HepG2 (cell line): ENCODE results near the gene PSD4.

Experiments
- EZH2 ChIP-seq: conservative IDR thresholded peaks from 2 replicates; pipeline ENCODE4 v1.6.1; 2012; ENCODE audit warnings: mild to moderate bottlenecking, low read depth, low read length, moderate library complexity
- NRL ChIP-seq: sonication (generic); formaldehyde crosslinking; IDR thresholded peaks from 2 replicates; pipeline ENCODE4 v1.5.0; 2020; ENCODE audit warnings: missing genetic modification reagents, mild to moderate bottlenecking, moderate library complexity, borderline replicate concordance
- POLR2A ChIP-seq, 2 experiments: IDR thresholded peaks; 2 replicates each; pipeline ENCODE4 v1.6.1; 2011; ENCODE audit warnings: low read depth in 2 of 2, low read length in 2 of 2, mild to moderate bottlenecking in 1 of 2, moderate library complexity in 1 of 2; ENCODE audit not compliant: insufficient read depth in 1 of 2
- ZNF570 ChIP-seq: sonication (generic); formaldehyde crosslinking; IDR thresholded peaks from 2 replicates; pipeline ENCODE4 v1.4.0; 2020; ENCODE audit warnings: mild to moderate bottlenecking, missing genetic modification reagents, borderline replicate concordance
- ZSCAN9 ChIP-seq: IDR thresholded peaks from 2 replicates; pipeline ENCODE4 v1.6.1; 2016; ENCODE audit warnings: borderline replicate concordance

DNA sequence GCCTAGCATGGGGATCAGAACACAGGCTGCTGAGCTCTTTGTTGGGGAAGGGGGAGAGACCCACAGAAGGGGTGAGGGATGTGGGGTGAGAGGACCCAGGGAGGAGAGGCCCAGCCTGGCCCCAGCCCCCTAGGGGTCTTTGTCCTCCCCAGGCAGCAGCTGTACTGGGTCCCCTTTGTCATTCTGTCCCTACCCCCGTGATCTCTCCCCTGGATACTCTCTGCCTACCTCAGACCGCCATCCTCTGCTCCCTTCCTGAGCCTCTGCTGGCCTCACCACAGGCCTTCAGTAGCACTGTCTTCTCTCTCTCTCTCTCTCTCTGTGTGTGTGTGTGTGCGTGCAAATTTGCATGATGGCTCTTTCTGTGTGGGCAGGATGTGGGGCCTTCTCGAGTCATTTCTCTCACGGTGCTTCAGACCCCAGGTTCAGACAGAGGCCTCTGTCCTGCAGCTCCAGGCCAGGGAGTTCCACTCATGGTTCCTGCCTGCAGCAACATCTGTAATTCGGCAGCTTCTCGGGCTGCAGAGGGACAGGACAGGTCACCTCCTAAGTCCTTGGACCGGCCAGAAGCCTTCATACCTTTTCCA, 1.4 kb downstream of the PSD4 start:
- TF ChIP-seq NRL (CRISPR knock-in tag) (no peak), ZSCAN9 (CRISPR knock-in tag) (no peak), ZNF570 (CRISPR knock-in tag) (no peak), POLR2A (IDR thresholded peaks at IDR 0.05; ENCODE audit: insufficient read depth in 1 of 2, low read depth in 2 of 2, low read length in 2 of 2) (peak in 1 of 2 experiments; percentile 10; a peak in 1 of 4 replicates), EZH2 (no peak)
